CD4-positive, alpha-beta T cell treated with Interleukin-2 at 100 ng/mL for 4 hours (primary cell): Measurements from ENCODE around the gene SNTG2.

Experiments used
- DNase-seq: peaks from one replicate; pipeline ENCODE4 v3.0.0-alpha.2; 2020; ENCODE audit warnings: low spot score

SNTG2 gene

GRCh38 chr2:926896-927295, 23.8 kb upstream of the SNTG2 start:
- DNase-seq: no peak

- no peak for DNase-seq
Observed at GRCh38 chr2:929011-929735, 21.5 kb upstream of the SNTG2 start.

DNA sequence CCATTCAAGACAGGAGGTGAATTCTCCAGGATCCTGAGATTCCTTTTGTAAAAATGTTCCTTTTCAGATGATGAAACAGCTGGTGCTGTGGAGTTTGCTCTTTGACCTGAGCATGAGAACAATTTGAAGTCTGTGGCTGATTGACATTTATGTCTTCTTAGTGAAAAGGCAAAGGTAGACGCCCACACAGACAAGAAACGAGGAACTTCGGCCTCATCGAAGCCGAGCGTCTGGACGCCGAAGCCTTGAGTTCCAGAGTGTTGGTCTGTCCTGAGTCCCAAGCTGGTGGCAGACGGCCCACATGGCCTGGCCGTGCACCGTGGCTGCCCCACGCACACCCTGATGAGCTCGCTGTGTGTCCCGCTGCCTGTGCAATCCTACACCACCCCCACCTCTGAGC, 20.7 kb upstream of the SNTG2 start:
- DNase-seq: no peak

DNA sequence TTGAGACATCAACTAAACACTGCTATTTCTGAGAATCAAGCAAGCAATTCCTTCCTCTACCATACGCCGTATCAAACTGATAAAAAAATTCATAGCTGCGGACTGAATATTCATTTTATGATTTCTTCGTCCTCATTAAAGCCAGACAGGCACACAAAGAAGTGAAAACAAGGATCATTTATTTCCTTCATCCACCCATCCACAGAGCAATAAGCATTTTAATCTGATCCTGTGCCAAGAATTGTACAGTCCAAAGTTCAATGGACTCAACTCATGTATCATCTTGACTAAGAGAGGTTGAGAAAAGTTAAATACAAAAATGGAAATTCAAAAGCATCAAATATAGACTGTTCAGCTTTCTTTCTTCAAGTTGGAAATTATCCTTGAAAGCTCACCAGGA, 19.7 kb upstream of the SNTG2 start:
- DNase-seq: no peak

GRCh38 chr2:932320-933115, 18.1 kb upstream of the SNTG2 start:
- DNase-seq: no peak

DNA sequence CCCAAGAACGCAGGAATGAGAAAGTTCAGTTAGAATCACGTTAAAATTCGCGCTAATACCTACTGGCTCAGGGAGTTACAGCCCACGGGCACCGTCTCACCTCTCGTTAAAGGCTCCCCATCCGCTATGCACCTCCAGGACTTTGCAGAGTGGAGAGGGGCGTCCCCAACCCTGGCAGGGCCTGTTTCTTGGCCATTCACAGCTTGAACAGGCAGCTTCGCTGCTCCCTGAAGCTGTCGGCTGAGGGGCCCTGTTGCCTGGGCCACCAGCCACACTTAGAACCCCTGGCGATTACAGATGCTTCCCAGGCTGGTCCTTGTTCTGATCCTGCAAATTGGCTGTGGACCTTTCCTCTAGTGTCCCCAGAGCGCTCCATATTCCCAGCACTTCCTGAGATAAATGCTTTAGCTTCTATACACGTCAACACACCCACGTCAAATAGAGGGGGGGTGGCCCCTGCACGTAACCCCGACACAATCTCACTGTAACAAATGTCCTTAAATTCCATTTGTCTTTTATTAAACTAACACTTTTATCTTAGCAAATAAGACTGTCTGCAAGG, 16.8 kb upstream of the SNTG2 start:
- no peak for DNase-seq

- no peak for DNase-seq
Observed at GRCh38 chr2:937530-937929, 13.1 kb upstream of the SNTG2 start.

- DNase-seq: no peak
Observed at GRCh38 chr2:938181-939005, 12.3 kb upstream of the SNTG2 start.

DNA sequence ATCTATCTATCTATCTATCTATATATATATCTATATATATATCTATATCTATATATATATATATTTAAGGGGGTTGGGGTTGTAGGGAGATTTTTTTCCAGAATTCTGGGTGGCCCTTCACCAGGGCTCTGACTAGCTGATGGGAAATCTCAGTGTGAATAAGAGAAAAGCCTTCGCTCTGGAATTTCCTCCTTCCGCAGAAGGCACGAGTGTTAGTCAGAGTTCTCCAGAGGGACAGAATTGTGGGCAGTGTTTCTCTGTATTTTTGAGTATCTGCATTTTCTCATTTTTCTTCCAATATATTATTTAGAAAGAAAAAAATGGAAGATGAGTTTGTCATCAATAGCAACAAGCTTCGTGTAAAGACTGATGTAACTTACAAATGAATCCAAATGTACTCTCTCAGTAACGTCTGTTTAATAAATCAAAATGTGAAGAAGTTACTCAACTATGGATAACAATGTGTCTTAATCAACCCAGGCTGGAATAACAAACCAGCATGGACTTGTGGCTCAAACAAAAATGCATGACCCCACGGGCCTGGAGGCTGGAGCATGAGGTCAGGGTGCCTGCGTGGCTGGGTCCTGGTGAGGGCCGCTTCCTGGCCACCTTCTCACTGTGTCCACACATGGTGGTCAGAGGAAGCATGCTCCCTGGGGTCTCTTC, 10.6 kb upstream of the SNTG2 start:
- no peak for DNase-seq

GRCh38 chr2:941871-942270, 8.8 kb upstream of the SNTG2 start:
- DNase-seq: no peak

DNA sequence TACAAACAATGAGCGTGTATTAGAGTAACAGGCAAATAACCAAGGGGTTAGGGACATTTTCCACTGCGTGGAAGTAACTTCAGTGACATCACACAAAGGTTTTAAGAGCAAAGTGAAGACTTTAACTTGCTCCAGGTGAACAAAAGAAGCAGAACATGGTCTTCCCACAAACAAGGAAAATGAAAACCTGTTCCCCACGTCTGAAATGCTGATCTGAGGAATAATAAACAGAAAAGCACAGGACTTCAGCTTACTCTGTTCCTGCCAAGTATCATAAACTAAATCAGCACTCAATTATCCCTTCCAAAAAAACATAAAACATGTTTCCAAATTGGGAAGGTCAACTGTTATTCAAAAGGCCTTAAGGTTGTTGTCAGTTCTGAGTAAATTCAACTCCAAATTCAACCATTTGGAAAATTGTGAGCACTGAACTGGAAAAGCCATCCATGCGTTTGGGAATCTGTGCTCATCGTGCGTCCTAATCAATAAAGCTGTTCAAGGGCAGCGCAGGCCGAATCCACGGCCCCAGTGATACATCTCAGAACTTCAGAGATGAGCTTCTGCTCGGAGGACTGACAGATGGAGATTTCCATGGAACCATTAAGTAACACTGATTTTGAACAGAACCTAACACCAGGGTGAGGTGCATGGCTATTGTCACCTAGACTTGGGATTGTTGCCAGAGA, 7.7 kb upstream of the SNTG2 start:
- DNase-seq: no peak

- no peak for DNase-seq
Observed at GRCh38 chr2:943461-943797, 7.2 kb upstream of the SNTG2 start.

GRCh38 chr2:943821-944220, 6.8 kb upstream of the SNTG2 start:
- DNase-seq: no peak

DNA sequence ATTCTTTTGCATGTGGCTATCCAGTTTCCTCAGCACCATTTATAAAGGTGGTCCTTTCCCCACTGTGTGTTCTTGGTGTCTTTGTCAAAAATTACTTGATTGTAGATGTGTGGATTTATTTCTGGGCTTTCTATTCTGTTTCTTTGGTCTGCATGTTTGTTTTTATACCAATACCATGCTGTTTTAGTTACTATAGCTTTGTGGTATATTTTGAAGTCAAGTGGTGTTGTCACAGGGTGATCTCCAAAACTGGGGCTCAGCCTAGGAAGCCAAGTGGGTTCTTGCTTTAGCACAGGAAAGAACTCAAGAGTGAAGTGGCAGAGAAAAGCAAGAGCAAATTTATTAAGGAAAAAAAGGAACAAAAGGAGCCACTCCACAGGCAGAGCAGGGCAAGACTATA, 6.0 kb upstream of the SNTG2 start:
- no peak for DNase-seq

DNA sequence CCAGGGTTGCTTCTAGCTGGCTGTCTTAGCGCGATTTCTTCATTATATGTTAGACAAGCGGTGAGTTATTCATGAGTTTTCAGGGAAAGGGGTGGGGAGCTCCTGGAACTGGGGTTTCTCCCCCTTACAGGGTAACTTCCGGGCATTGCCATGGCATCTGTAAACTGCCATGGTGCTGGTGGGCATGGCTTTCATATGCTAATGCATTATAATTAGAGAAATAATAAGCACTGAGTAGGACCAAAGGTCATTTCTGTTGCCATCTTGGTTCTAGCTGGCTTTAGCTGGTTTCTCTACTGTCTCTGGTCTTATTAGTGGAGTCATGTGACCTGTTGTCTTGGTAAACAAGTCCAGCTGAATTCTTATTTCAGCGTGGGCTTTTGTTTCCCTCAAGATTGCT, 5.5 kb upstream of the SNTG2 start:
- no peak for DNase-seq

DNA sequence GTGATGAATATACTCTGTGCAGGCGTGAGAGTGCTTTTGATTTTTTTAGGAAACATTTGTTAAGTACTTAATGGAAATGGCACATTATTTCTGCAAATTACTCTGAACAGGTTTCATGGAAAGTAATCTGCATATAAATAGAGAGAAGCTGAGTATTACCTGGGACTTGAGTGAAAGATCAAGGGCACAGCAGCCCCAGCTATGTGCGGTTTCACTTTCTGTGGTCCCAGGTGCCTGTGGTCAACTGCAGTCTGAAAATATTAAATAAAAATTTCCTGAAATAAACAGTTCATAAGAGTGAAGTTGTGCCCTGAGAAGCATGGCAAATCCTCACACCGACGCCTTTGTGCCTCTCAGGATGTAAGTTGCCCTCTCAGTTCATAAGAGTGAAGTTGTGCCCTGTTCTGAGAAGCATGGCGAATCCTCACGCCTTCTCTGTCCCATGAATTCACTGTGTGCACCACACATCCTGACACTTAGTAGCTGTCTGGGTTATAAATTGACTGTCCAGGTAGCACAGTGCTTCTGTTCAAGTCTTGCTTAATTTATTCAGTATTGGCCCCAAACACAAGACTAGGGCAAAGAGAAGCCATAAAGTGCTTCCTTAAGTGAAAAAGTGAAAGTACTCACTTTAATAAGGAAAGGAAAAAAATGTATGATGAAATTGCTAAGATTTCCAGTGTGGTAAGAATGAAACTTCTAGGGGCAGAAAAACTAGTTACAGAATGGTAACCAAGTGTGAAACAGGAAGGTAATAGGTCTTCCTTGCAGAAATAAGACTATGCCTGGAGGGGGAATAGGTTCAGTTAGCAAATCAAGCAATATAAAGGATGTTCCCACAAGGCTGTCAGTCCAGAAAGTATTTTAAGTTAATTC, 4.3 kb upstream of the SNTG2 start:
- no peak for DNase-seq

GRCh38 chr2:949384-950079, 1.1 kb upstream of the SNTG2 start:
- DNase-seq: no peak

- DNase-seq: no peak
Observed at GRCh38 chr2:951224-952006, 766 bp downstream of the SNTG2 start.

GRCh38 chr2:953408-953807, 2.8 kb downstream of the SNTG2 start:
- DNase-seq: no peak
